Testis (tissue), 2 donors: Measurements from ENCODE around the gene ZNF84.

Experiments used
- CTCF ChIP-seq, 3 experiments: fragments of 450-650 bp in 2 of 3; fragments of 200-600 bp in 1 of 3; sonication (generic) in 1 of 3; IDR thresholded peaks; one replicate each; pipeline ENCODE4 v1.5.1; 2016 to 2019; ENCODE audit warnings: antibody characterized with exemption in 3 of 3, mild to moderate bottlenecking in 2 of 3, moderate library complexity in 1 of 3
- POLR2A ChIP-seq: fragments of 450-650 bp; IDR thresholded peaks from one replicate; pipeline ENCODE4 v1.6.1; 2017; ENCODE audit warnings: antibody characterized with exemption, mild to moderate bottlenecking, moderate library complexity

- TF ChIP-seq CTCF (IDR thresholded peaks at IDR 0.05) (no peak), POLR2A (no peak)
Observed at GRCh38 chr12:133046698-133047097, 9.4 kb downstream of the ZNF84 start.
